ENCODE measurements around the gene MARCHF2.
A peak's percentile ranks its signal among the peaks of the same experiment; 100 is the strongest.

MARCHF2 gene, protein sequence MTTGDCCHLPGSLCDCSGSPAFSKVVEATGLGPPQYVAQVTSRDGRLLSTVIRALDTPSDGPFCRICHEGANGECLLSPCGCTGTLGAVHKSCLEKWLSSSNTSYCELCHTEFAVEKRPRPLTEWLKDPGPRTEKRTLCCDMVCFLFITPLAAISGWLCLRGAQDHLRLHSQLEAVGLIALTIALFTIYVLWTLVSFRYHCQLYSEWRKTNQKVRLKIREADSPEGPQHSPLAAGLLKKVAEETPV

DNA sequence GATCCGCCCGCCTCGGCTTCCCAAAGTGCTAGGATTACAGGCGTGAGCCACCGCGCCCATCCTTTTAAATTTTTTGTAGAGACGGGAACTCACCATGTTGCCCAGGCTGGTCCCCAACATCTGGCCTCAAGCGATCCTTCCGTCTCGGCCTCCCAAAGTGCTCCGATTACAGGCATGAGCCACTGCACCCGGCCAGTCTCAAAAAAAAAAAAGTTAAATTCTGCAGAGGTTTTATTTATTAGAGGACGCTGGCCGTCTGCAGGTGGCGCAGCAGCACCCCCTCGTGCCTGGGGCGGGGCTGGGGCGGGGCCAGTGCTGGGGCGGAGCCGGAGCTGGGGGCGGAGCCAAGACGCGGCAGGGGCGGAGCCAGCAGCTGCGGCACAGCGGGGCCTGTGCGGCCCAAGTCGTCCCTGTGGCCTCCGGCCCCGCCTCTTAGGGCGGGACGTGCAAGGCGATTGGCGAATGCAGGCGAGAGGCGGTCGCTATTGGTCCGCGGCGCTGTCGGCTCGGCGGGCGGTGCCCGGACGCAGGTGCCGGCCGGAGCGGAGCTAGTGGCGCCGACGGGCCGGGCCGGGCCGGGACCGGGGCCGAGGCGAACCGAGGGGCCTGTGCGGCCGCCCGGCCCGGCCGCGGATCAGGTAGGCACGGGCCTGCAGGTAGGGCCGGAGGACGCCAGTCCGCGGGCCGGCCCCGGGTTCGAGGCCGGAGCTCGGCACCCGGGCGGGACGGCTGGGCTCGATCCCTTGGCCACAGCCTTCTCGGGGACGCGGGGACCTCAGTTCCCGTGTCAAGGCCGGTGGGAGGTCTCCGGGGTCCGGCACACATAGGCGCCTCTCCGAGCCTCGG lies at the start of gene MARCHF2:
TSS of gene MARCHF2 (plus strand) at position 523 of the 846 bp plus-strand sequence. CDS start 8,536 bp downstream, outside the sequence.
- TF ChIP-seq, protein P1, sequence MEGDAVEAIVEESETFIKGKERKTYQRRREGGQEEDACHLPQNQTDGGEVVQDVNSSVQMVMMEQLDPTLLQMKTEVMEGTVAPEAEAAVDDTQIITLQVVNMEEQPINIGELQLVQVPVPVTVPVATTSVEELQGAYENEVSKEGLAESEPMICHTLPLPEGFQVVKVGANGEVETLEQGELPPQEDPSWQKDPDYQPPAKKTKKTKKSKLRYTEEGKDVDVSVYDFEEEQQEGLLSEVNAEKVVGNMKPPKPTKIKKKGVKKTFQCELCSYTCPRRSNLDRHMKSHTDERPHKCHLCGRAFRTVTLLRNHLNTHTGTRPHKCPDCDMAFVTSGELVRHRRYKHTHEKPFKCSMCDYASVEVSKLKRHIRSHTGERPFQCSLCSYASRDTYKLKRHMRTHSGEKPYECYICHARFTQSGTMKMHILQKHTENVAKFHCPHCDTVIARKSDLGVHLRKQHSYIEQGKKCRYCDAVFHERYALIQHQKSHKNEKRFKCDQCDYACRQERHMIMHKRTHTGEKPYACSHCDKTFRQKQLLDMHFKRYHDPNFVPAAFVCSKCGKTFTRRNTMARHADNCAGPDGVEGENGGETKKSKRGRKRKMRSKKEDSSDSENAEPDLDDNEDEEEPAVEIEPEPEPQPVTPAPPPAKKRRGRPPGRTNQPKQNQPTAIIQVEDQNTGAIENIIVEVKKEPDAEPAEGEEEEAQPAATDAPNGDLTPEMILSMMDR (IDR thresholded peaks at IDR 0.05; ENCODE audit: insufficient read depth, low read depth, low read length, missing control alignments): peak; percentile 47
- H3K4me3 ChIP-seq (ENCODE audit: low read length): peak within 1 kb of the TSS; percentile 58
- peak; percentile 98 for DNase-seq (ENCODE audit: low read depth)

DNA sequence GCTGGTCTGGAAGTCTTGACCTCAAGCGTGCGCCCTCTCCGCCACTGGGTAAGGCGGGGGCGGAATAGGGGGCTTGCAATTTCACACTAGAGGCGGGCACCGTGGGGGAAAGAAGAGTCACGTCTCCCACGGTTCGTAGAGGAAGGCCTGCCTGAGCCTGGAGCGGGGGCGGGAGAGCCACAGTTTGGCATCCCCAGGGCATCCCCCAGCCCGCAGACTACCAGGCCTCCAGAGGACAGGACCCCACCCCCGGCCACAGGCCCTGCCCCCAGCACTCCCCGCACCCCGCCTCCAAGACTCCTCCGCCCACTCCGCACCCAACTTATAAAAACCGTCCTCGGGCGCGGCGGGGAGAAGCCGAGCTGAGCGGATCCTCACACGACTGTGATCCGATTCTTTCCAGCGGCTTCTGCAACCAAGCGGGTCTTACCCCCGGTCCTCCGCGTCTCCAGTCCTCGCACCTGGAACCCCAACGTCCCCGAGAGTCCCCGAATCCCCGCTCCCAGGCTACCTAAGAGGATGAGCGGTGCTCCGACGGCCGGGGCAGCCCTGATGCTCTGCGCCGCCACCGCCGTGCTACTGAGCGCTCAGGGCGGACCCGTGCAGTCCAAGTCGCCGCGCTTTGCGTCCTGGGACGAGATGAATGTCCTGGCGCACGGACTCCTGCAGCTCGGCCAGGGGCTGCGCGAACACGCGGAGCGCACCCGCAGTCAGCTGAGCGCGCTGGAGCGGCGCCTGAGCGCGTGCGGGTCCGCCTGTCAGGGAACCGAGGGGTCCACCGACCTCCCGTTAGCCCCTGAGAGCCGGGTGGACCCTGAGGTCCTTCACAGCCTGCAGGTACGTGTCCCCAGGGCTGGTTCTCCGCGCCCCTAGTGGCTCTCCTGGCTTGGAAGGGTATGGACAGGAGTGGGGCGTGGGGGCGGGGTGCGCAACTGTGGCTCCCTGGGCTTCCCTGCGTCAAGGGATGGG lies 49.0 kb upstream of the MARCHF2 start, which contains the start of gene ANGPTL4:
TSS of gene ANGPTL4 (plus strand) at position 353 of the 969 bp plus-strand sequence. CDS start at position 520, 167 bp downstream.
- TF ChIP-seq, protein P1 (IDR thresholded peaks at IDR 0.05; ENCODE audit: insufficient read depth, low read depth, low read length, missing control alignments): peak; percentile 3
- peak within 1 kb of the TSS; percentile 62 for H3K4me3 ChIP-seq (ENCODE audit: low read length)
- peak; percentile 80 for DNase-seq (ENCODE audit: low read depth)

DNA sequence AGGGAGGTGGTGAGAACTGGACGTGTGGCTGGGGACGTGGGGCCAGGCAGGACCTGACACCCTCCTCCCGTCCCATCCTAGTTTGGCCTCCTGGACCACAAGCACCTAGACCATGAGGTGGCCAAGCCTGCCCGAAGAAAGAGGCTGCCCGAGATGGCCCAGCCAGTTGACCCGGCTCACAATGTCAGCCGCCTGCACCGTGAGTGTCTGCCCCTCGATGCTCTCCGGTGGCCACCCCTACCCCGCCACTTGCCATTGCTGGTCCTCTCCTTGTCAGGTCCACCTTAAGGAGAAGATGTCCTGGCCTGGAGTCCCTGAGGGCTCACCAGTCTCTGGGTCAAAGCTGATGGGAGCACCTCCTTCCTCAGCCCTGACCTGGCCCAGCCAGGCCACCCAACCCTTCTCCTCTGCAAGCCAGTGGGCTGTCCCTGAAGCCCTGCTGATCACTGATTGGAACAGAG lies 47.0 kb upstream of the MARCHF2 start:
- H3K4me3 ChIP-seq (ENCODE audit: low read length): no peak overlapping the region
- TF ChIP-seq, protein P1 (IDR thresholded peaks at IDR 0.05; ENCODE audit: insufficient read depth, low read depth, low read length, missing control alignments): no peak
- DNase-seq (ENCODE audit: low read depth): no peak

DNA sequence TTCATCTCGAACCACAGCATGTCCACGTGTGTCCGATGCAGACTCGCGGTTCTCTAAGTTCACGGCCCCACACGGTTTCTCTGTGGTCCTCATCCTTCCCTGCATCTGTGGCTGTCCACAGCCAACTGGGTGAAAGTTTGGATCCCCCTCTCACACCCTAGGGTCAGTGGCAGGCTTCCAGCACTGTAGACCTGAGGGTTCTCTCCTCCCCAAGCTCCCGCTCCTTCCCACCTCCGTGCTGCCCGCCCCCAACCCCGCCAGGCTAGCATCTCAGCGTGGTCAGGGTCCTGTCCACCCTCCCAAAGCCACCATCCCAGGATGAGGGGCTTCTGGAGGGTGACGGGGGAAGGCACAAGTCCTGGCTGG lies 46.2 kb upstream of the MARCHF2 start:
- DNase-seq (ENCODE audit: low read depth): no peak
- TF ChIP-seq, protein P1 (IDR thresholded peaks at IDR 0.05; ENCODE audit: insufficient read depth, low read depth, low read length, missing control alignments): no peak
- no peak overlapping the region for H3K4me3 ChIP-seq (ENCODE audit: low read length)

DNA sequence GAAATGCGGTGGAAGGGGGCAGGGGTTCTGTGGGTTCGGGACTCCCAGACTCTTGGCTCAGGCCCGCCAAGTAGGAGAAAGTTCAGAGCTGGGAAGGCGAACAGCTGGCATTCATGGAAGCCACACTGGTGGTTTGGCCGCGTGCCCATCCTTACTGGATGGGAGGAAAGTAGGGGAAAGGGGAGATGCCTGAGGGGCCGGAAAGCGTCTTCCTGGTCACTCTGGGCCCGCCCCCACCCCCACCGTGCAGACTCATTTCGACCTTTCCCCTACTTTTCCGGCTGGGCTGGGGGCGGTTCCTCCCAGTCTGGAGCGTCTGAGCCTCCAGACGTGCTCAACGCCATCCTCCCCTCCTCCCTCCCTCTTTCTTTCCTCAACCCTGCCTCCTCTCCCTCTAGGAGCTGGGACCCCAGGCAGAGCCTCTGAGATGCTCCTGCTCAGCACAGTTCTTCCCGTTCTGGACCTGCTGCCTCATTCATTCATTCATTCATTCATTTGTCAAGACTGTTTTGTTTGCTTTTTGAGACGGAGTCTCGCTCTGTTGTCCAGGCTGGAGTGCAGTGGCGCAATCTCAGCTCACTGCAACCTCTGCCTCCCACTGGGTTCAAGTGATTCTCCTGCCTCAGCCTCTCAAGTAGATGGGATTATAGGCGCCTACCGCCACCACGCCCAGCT lies 45.6 kb upstream of the MARCHF2 start:
- TF ChIP-seq, protein P1 (IDR thresholded peaks at IDR 0.05; ENCODE audit: insufficient read depth, low read depth, low read length, missing control alignments): no peak
- DNase-seq (ENCODE audit: low read depth): peak; percentile 95
- H3K4me3 ChIP-seq (ENCODE audit: low read length): no peak overlapping the region
